HepG2 (cell line): ENCODE data around the gene GJB2. TPM values are rescaled to one million over a fixed set of nuclear protein-coding genes. Genes with fewer than 3 reads are reported as not detected.

ENCODE experiments used
- ATAC-seq: fragments of 200-7000 bp; cut with Tn5 transposase; 3 replicates; pipeline ENCODE4 v1.9.1; 2020; ENCODE audit warnings: mild to moderate bottlenecking, moderate library complexity
- BruUV-seq: library from RNA; stranded (reverse); fragments of 400-500 nt; replicated peaks from 2 replicates; lab custom pipeline; 2021; lab: Mats Ljungman, UMichigan
- CTCF ChIA-PET: fragments of 300-600 bp; formaldehyde crosslinking; extraction: SDS; loops from one replicate; lab custom pipeline; 2021; ENCODE audit warnings: low total read pairs, inconsistent platforms, low intra/inter-chr PET ratio; lab: Yijun Ruan, JAX
- POLR2A ChIA-PET: fragments of 350-600 bp; sonication (Branson Sonifier 250); formaldehyde crosslinking; loops from one replicate; lab custom pipeline; 2020; ENCODE audit warnings: antibody characterized with exemption, inconsistent platforms; lab: Yijun Ruan, JAX
- DNase-seq: peaks from one replicate; pipeline ENCODE4 v3.0.0-alpha.2; 2015; ENCODE audit warnings: low spot score
- FAIRE-seq: peaks from 3 replicates; lab custom pipeline; 2011; peaks lifted over from hg19 to GRCh38; lab: Jason Lieb, UNC
- H2AFZ ChIP-seq: one replicate; pipeline ENCODE4 v1.6.1; 2011; ENCODE audit warnings: low read length, inconsistent platforms
- H3K27ac ChIP-seq: fragments of 300-600 bp; 3 replicates; pipeline ENCODE4 v1.8.0; 2011; ENCODE audit warnings: mixed run types, mild to moderate bottlenecking, mixed read lengths, low read length, inconsistent platforms; ENCODE audit not compliant: insufficient read depth; ENCODE audit errors: extremely low read length
- H3K27me3 ChIP-seq, 2 experiments: fragments of 200-600 bp in 1 of 2; 2 replicates in 1 of 2; 3 replicates in 1 of 2; pipeline versions ENCODE4 v1.6.0 to v1.8.0; 2011; ENCODE audit warnings: low read length in 2 of 2, mild to moderate bottlenecking in 2 of 2, moderate library complexity in 2 of 2, inconsistent platforms in 1 of 2; ENCODE audit not compliant: insufficient read depth in 2 of 2, control insufficient read depth in 1 of 2
- H3K36me3 ChIP-seq, 2 experiments: fragments of 200-600 bp in 1 of 2; replicated peaks in 1 of 2; 2 replicates in 1 of 2; 3 replicates in 1 of 2; pipeline versions ENCODE4 v1.5.1 to v1.8.0; 2011; ENCODE audit warnings: low read length in 2 of 2, inconsistent platforms in 1 of 2; ENCODE audit not compliant: insufficient read depth in 2 of 2, control insufficient read depth in 1 of 2
- H3K4me1 ChIP-seq: 2 replicates; pipeline ENCODE4 v1.5.1; 2012; ENCODE audit warnings: low read length, inconsistent platforms; ENCODE audit not compliant: insufficient read depth
- H3K4me2 ChIP-seq: 2 replicates; pipeline ENCODE4 v1.6.0; 2011; ENCODE audit warnings: low read depth, low read length, inconsistent platforms
- H3K4me3 ChIP-seq, 3 experiments: fragments of 200-600 bp in 1 of 3; sonication (generic), shearing (Covaris generic) in 1 of 3; replicated peaks in 1 of 3; 2 replicates each; pipeline ENCODE4 v1.5.1; 2011 to 2016; ENCODE audit warnings: low read length in 3 of 3, inconsistent platforms in 2 of 3, low read depth in 2 of 3, mild to moderate bottlenecking in 2 of 3, control low read depth in 1 of 3, mixed read lengths in 1 of 3; ENCODE audit not compliant: insufficient read depth in 1 of 3
- H3K79me2 ChIP-seq: one replicate; pipeline ENCODE4 v1.6.1; 2011; ENCODE audit warnings: low read length, inconsistent platforms; ENCODE audit not compliant: insufficient read depth
- H3K9ac ChIP-seq: 2 replicates; pipeline ENCODE4 v1.6.0; 2011; ENCODE audit warnings: mild to moderate bottlenecking, low read depth, low read length, inconsistent platforms; ENCODE audit not compliant: insufficient read depth
- H3K9me3 ChIP-seq: 2 replicates; pipeline ENCODE4 v1.5.1; 2012; ENCODE audit warnings: mild to moderate bottlenecking, low read length
- H4K20me1 ChIP-seq: 2 replicates; pipeline ENCODE4 v1.6.0; 2011; ENCODE audit warnings: inconsistent platforms, mild to moderate bottlenecking, low read length, moderate library complexity; ENCODE audit not compliant: insufficient read depth
- ATF4 ChIP-seq, 2 experiments: fragments of 450-650 bp in 1 of 2; sonication (generic) in 1 of 2; formaldehyde crosslinking; IDR thresholded peaks; 2 replicates each; pipeline versions ENCODE4 v1.5.0 to v1.8.0; 2020 to 2022; ENCODE audit warnings: mild to moderate bottlenecking in 1 of 2, missing genetic modification reagents in 1 of 2
- CREM ChIP-seq, 2 experiments: sonication (generic) in 1 of 2; formaldehyde crosslinking in 1 of 2; IDR thresholded peaks; 2 replicates each; pipeline versions ENCODE4 v1.4.0 to v1.6.1; 2016 to 2020; ENCODE audit warnings: antibody characterized with exemption in 1 of 2, mild to moderate bottlenecking in 1 of 2, missing genetic modification reagents in 1 of 2
- MXI1 ChIP-seq: IDR thresholded peaks from 3 replicates; pipeline ENCODE4 v1.6.1; 2012; ENCODE audit warnings: low read depth, low read length, inconsistent platforms, borderline replicate concordance
- MZF1 ChIP-seq: sonication (generic); formaldehyde crosslinking; IDR thresholded peaks from 2 replicates; pipeline ENCODE4 v1.8.1; 2023; ENCODE audit warnings: mild to moderate bottlenecking, missing genetic modification reagents, borderline replicate concordance
- RFX5 ChIP-seq: IDR thresholded peaks from 2 replicates; pipeline ENCODE4 v1.6.1; 2011; ENCODE audit warnings: low read depth, low read length, improper control_type of control experiment
- SOX5 ChIP-seq: IDR thresholded peaks from 2 replicates; pipeline ENCODE4 v1.6.1; 2016; ENCODE audit warnings: borderline replicate concordance
- TMF1 ChIP-seq: sonication (generic); formaldehyde crosslinking; IDR thresholded peaks from 2 replicates; pipeline ENCODE4 v1.8.1; 2022; ENCODE audit warnings: low read depth, missing genetic modification reagents
- ZIK1 ChIP-seq: sonication (generic); formaldehyde crosslinking; IDR thresholded peaks from 2 replicates; pipeline ENCODE4 v1.5.0; 2020; ENCODE audit warnings: mild to moderate bottlenecking, low read depth, missing genetic modification reagents, borderline replicate concordance
- ZNF143 ChIP-seq: sonication (generic); formaldehyde crosslinking; IDR thresholded peaks from 2 replicates; pipeline ENCODE4 v1.4.0; 2020; ENCODE audit warnings: missing genetic modification reagents
- ZNF18 ChIP-seq: sonication (generic); formaldehyde crosslinking; IDR thresholded peaks from 2 replicates; pipeline ENCODE4 v1.8.0; 2022; ENCODE audit warnings: mild to moderate bottlenecking, missing genetic modification reagents; ENCODE audit not compliant: insufficient replicate concordance
- ZNF530 ChIP-seq: sonication (generic); formaldehyde crosslinking; IDR thresholded peaks from 2 replicates; pipeline ENCODE4 v1.5.0; 2020; ENCODE audit warnings: low read depth, mild to moderate bottlenecking, missing genetic modification reagents
- ZNF598 ChIP-seq: sonication (generic); formaldehyde crosslinking; IDR thresholded peaks from 2 replicates; pipeline ENCODE4 v1.5.1; 2020; ENCODE audit warnings: mild to moderate bottlenecking, missing genetic modification reagents, borderline replicate concordance
- ZNF891 ChIP-seq: sonication (generic); formaldehyde crosslinking; IDR thresholded peaks from 2 replicates; pipeline ENCODE4 v1.5.0; 2020; ENCODE audit warnings: mild to moderate bottlenecking, missing genetic modification reagents
- WGBS: methylation state at CpG from one replicate; pipeline ENCODE4 v1.1.6; 2017; ENCODE audit warnings: low lambda C conversion rate; 5-methylcytosine and 5-hydroxymethylcytosine counted together
- in situ Hi-C: cut with HindIII; loops from 2 replicates; pipeline ENCODE4 v1.10.0; 2017; ENCODE audit warnings: low pct_unique_long_range_greater_than_20kb; ENCODE audit not compliant: extremely low pct_ligation_motif_present
- intact Hi-C: fragments of 100-400 bp; cut with micrococcal nuclease; formaldehyde crosslinking; loops from one replicate; pipeline ENCODE4 v1.10.0; 2022; ENCODE audit not compliant: unreplicated experiment
- polyA plus RNA-seq, 8 experiments: library from polyadenylated mRNA; depleted of rRNA in 3 of 8; stranded (reverse) in 7 of 8; unstranded in 1 of 8; fragments of >200 nt; fragmentation: Illumina TruSeq in 4 of 8; extraction: Trizol in 4 of 8; gene quantifications; 2 replicates each; pipeline versions ENCODE4 v1.2.1 to v1.2.3, GENCODE V29; 2011 to 2016; ENCODE audit warnings: low read depth in 4 of 8, missing spikeins in 1 of 8, mixed read lengths in 1 of 8; ENCODE audit not compliant: insufficient read depth in 1 of 8
- total RNA-seq, 5 experiments: library from RNA; depleted of rRNA; stranded (reverse); fragments of >200 nt; fragmentation: Illumina TruSeq; extraction: Trizol; gene quantifications; 2 replicates each; pipeline ENCODE4 v1.2.3, GENCODE V29; 2016; ENCODE audit warnings: low read depth in 1 of 5

The GJB2 gene
- total and polyA plus RNA-seq, 2 of the 13 experiments (the other 11 are each of a cell fraction or from before 2014, with no cell fraction given) = 0.15 to 0.18 TPM

DNA sequence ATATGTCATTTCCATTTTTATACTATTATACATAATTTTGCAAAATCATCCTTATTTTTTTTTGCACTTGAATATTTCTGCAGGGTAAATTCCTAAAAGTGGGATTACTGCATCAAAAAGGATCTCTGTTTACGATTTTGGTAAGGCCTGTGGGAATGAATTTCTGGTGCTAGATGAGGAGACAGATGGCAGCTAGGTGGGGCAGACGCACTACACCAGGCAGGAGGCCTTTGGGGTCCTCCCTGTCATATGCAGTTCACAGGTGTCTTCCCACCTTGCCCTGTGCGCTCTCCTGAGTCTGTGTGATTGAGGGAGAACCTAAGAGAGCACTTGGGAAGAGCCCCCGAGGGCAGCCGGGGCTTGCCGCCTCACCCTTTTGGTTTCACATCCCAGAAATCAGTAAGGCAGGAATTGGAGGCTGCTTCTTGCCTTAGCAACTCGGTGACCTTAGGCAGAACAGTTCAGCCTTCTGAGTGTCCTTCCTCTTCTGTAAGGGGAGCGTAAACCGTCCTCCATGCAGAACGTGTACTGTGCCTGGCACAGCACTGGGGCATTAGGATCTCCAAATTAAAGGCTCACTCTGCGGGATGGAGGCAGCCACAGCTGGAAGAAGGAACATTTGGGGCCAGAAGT lies 13.4 kb upstream of the GJB2 start:
- Histone ChIP-seq H4K20me1 (no peaks in the 10 kb centered on the region), H3K27me3 (peaks cover 3% of the 10 kb centered on the region in 2 experiments; a peak in 3 of 5 replicates), H3K4me3 (no peak overlapping the region), H3K36me3 (no peaks in the 10 kb centered on the region), H3K9me3 (no peaks in the 10 kb centered on the region), H3K4me1 (no peaks in the 10 kb centered on the region), H2AFZ (no peak overlapping the region), H3K9ac (no peak overlapping the region), H3K4me2 (no peak overlapping the region), H3K27ac (no peak overlapping the region), H3K79me2 (no peaks in the 10 kb centered on the region)
- FAIRE-seq = no peak
- POLR2A ChIA-PET = no interaction called here
- DNase-seq = no peak
- CTCF ChIA-PET = no interaction called here
- 23% methylated on average over 3 of the region's 11 CpGs for WGBS
- in situ Hi-C loops (no loop called here), intact Hi-C loops (no loop called here)
- no peak for ATAC-seq
- BruUV-seq = no TSS peak
- no peak for TF ChIP-seq ZNF18 (CRISPR knock-in tag)
- TF ChIP-seq ZNF598 (CRISPR knock-in tag) = no peak
- no peak for TF ChIP-seq ZNF891 (CRISPR knock-in tag)
- TF ChIP-seq TMF1 (CRISPR knock-in tag) = no peak
- no peak for TF ChIP-seq ZNF143 (CRISPR knock-in tag)
- TF ChIP-seq RFX5 = no peak
- no peak for TF ChIP-seq ZIK1 (CRISPR knock-in tag)
- no peak for TF ChIP-seq SOX5 (CRISPR knock-in tag)
- no peak for TF ChIP-seq MXI1
- no peak for TF ChIP-seq CREM (IDR thresholded peaks at IDR 0.05)
- TF ChIP-seq CREM (CRISPR knock-in tag; IDR thresholded peaks at IDR 0.05) = no peak
- TF ChIP-seq ATF4 (CRISPR knock-in tag; IDR thresholded peaks at IDR 0.05) = no peak
- no peak for TF ChIP-seq ZNF530
- no peak for TF ChIP-seq MZF1 (CRISPR knock-in tag)
